NCI-H146 treated with DMSO at 0.1 percent for 48 hours (cell line): Measurements from ENCODE around the gene ZCWPW1.
"Not testable (repeated sequence)": the region's sequence is repeated elsewhere in the genome, so short reads cannot be mapped to it uniquely, and the experiment has no call there.

ENCODE experiments used
- DNase-seq: peaks from one replicate; lab custom pipeline; 2025; ENCODE audit not compliant: unreplicated experiment; lab: John Stamatoyannopoulos, UW

The ZCWPW1 gene

DNA sequence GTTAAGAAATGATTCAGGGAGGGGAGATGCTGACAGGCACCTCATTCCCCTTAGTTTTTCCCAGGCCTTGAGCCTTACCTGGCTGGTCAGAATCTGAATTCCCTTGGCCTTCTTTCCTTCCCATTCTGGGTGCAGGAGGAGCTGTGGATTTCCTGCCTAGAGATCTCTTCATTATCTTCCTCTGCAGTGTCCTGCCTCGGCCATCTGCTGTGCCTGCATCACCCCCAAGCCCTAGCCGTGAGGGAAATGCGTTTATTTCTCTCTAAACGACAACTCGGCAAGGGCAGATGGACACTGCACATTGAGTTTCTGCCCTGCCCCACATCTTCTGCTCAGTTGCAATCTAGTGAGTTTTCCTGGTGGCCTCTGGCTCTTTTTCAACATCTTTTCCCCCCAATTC, 26.7 kb downstream of the ZCWPW1 start:
- no peak for DNase-seq

DNA sequence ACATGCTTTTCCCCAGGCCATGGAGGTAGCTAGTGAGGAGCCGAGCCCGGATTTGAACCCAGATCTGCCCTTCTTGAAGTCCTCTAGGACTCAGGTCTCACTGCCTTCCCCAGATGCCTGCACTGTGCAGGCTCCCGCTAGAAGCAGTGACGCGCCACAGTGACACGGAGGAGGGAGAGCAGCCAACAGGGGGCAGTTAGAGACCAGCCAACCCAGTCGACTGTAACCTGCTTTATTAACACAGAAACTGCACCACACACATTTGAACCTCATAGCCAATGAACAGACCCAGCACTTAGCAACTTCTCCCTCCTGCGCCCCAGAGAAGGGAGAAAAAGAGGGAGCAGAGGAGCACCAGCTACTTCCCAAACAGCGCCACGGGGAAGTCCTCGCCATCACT, 27.8 kb downstream of the ZCWPW1 start:
- DNase-seq = no peak

GRCh38 chr7:100400041-100400440, 28.5 kb downstream of the ZCWPW1 start:
- DNase-seq = no peak

GRCh38 chr7:100398239-100398638, 30.3 kb downstream of the ZCWPW1 start:
- DNase-seq = no peak

- DNase-seq = no peak
These were observed 31.0 kb downstream of the ZCWPW1 start for GRCh38 chr7:100397315-100398081.

DNA sequence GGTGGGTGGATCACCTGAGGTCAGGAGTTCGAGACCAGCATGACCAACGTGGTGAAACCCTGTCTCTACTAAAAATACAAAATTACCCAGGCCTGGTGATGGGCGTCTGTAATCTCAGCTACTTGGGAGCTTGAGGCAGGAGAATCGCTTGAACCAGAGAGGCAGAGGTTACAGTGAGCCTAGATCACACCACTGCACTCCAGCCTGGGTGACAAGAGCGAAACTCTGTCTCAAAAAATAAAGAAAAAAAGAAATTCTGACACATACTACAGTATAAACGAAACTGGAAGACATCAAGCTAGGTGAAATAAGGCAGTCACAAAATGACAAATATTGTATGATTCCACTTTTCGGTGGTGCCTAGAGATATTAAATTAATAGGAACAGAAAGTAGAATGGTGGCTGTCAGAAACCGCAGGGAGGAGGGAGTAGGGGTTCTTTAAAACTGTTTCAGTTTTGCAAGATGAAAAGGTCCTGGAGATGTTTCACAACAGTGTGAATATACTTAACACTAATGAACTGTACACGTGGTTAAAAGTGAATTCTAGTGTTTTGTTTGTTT, 32.0 kb downstream of the ZCWPW1 start:
- DNase-seq = no peak

- DNase-seq = no peak
These were observed 34.4 kb downstream of the ZCWPW1 start for GRCh38 chr7:100394077-100394476.

DNA sequence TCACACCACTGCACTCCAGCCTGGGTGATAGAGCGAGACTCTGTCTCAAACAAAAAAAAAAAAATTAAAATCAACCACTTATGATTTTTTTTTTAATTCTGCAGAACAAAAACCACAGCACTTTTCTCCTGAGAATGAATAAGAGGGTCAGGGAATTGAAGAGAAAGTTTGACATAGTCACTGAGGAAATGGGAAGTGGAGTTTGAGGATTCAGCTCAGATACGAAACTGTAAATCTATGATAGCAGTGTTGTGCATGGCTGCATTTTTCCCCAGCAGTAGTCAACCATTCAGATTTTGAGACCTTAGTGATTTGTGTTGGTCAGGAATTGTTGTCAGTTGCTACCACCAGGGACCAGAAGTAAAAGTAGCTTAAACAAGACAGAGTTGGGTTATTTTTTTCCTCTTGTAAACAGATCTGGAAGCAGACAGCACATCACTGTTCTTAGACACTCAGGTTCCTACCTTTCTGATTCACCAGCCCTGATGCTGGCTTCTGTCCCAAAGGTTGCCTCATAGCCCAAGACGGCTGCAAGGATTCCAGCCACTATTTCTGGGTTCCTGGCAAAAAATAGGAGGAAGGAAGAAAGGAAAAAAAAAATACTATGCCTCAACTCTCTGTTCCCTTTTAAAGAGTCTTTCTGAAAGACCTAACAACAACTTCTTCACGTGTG, 35.1 kb downstream of the ZCWPW1 start:
- no peak for DNase-seq

- no peak for DNase-seq
These were observed 38.1 kb downstream of the ZCWPW1 start for GRCh38 chr7:100390286-100391009.

- no peak for DNase-seq
These were observed 38.9 kb downstream of the ZCWPW1 start for GRCh38 chr7:100389437-100390088.

DNA sequence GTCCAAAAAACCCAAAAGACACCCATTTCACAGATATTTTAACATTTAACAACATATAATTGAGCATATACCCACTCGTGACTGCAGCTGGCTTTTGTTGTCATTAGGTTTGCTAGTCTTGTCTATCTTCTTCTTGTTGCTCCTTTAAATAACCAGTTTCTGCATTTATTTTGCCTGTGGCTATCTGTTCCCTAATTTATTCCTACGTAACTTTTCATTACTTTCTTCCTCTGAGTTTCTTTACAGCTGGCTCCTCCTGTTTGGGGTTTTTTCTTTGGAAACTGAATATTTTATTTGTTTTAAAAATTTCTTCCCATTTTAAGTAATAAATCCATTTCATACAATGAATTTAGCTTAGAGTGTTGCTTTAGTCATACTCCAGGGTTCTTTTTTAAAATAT, 40.8 kb downstream of the ZCWPW1 start:
- no peak for DNase-seq

DNA sequence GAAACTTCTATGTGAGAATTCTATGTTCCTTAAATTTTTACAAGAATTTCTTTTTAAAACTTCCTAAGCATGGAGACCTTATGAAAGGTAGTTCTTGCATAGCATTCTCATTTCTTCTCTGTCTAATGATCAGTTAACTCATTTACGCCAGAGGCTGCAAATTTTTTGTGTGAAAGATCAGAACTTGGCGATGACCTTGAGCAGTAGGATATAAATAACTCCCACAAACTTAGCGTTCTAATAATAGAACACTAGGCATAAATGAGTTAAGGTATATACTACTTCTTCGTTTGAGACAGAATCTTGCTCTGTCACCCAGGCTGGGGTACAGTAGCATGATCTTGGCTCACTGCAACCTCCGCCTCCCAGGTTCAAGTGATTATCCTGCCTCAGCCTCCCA, 41.6 kb downstream of the ZCWPW1 start:
- no peak for DNase-seq

DNA sequence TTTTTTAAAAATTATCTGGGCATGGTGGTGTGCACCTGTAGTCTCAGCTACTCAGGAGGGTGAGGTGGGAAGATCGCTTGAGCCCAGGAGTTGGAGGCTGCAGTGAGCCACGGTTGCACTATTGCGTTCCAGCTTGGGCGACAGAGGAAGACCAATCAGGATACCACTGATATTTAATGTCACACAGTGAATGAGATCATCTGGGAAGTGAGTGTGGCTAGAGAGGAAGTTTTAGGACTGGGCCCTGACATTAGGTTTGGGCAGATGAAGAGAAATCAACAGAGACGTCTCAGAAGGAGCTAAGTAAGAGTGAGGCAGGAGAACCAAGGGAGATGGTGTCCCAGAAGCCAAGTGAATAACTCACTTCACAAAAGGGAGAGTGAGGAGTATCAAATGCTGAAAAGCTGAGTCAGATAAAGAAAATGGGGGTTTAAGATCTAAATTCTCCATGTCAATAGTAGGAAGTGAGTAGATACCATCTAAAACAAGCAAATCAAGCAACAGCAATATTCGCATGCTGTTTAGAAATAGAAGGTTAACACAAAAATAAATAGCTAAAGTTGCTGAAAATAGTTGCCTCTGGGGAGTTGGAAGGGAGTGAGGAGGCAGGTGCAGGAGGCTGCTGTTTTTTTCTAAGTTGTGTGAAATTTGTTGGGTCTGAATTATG, 43.7 kb downstream of the ZCWPW1 start:
- DNase-seq = no peak

DNA sequence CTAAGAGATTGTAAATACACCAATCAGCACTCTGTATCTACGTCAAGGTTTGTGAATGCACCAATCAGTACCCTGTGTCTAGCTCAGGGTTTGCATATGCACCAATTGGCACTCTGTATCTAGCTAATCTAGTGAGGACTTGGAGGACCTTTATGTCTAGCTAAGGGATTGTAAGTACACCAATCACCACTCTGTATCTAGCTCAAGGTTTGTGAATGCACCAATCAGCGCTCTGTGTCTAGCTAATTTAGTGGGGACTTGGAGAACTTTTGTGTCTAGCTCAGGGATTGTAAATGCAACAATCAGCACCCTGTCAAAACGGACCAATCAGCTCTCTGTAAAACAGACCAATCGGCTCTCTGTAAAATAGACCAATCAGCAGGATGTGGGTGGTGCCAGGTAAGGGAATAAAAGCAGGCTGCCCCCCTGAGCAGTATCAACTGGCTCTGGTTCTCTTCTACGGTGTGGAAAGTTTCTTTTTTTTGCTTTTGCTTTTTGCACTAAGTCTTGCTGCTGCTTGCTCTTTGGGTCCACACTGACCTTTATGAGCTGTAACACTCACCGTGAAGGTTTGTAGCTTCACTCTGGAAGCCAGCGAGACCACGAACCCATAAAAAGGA, 46.2 kb downstream of the ZCWPW1 start:
- DNase-seq = not testable (repeated sequence)

GRCh38 chr7:100381531-100382233, 46.8 kb downstream of the ZCWPW1 start:
- DNase-seq = not testable (repeated sequence)

- DNase-seq = no peak
These were observed 48.3 kb downstream of the ZCWPW1 start for GRCh38 chr7:100380196-100380595.

DNA sequence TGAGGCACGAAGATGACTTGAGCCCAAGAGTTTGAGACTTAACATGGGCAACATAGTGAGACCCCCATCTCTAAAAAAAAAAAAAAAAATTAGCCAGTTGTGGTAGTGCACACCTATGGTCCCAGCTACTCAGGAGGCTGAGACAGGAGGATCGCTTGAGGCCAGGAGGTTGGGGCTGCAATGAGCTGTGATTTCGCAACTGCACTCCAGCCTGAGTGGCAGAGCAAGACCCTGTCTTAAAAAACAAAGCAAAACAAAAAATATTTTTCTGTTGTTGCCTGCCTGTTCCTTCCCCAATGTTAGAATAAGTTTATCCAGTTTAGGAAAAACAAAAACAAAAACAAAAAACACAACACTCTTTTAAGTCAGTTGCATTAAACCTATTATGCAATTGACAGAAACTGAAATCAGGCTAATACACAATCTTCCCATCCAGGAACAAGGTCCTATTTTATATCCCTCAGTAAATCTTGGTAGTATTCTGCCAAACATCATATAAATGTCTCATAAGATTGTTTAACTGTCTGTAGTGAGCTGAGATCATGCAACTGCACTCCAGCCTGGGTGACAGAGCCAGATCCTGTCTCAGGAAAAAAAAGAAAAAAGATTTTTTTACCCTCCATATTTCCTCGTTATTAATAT, 50.3 kb downstream of the ZCWPW1 start:
- no peak for DNase-seq

DNA sequence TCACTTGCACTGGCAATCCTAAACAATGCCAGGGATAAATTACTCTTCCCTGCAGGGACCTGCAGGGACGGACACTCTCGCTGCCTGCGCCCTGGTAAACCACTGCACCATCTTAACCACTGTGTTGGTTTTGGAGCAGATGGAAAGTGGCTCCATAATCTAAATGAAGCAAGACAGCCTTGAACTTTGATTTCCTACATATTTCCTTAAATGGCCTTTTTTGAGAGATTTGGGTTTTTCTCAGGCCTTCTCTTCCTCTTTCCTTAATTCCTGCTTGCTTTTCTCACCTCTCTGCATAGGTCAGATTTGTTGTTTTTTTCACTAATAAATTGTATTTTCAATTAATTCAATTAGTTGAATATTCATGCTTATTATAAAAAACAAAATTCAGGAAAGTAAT, 52.4 kb downstream of the ZCWPW1 start:
- no peak for DNase-seq

GRCh38 chr7:100374601-100375000, 53.9 kb downstream of the ZCWPW1 start:
- DNase-seq = no peak
